Left lung (tissue), 14 donors: ENCODE data around the gene DGAT2L6. TPM values are rescaled to one million over a fixed set of nuclear protein-coding genes. Genes with fewer than 3 reads are reported as not detected.

Experiments used
- ATAC-seq: fragments of 200-7000 bp; cut with Tn5 transposase; one replicate; pipeline ENCODE4 v1.9.1; 2020; ENCODE audit warnings: moderate library complexity
- DNase-seq, 4 donors: peaks; one replicate each; pipeline ENCODE4 v3.0.0-alpha.2; 2013 to 2020
- H3K27ac ChIP-seq, 2 donors: fragments of 200-600 bp; sonication (generic) in 1 of 2; one replicate each; pipeline versions ENCODE4 v1.5.0 to v1.8.0; 2020 to 2021
- H3K27me3 ChIP-seq, 2 donors: fragments of 200-600 bp; sonication (generic) in 1 of 2; one replicate each; pipeline versions ENCODE4 v1.5.0 to v1.8.0; 2020 to 2021
- H3K36me3 ChIP-seq, 2 donors: fragments of 200-600 bp; sonication (generic) in 1 of 2; one replicate each; pipeline versions ENCODE4 v1.5.0 to v1.8.0; 2020 to 2021
- H3K4me1 ChIP-seq, 2 donors: fragments of 200-600 bp; one replicate each; pipeline ENCODE4 v1.8.0; 2021
- H3K4me3 ChIP-seq, 2 donors: fragments of 200-600 bp; sonication (generic) in 1 of 2; one replicate each; pipeline versions ENCODE4 v1.5.0 to v1.8.0; 2020 to 2021; ENCODE audit warnings: mild to moderate bottlenecking in 1 of 2
- H3K9me3 ChIP-seq, 2 donors: fragments of 200-600 bp; sonication (generic) in 1 of 2; one replicate each; pipeline versions ENCODE4 v1.5.0 to v1.8.0; 2020 to 2021
- CTCF ChIP-seq, 2 donors: fragments of 200-600 bp; sonication (generic) in 1 of 2; IDR thresholded peaks; one replicate each; pipeline versions ENCODE4 v1.5.0 to v1.8.0; 2021; ENCODE audit warnings: antibody characterized with exemption in 2 of 2
- intact Hi-C, 2 donors: fragments of 100-400 bp; cut with DNase I; formaldehyde crosslinking; loops; one replicate each; pipeline versions ENCODE4 v1.11.2 to v1.14.2; 2022
- long read RNA-seq, 12 donors: library from polyadenylated mRNA in 2 of 12; unstranded in 2 of 12; transcript quantifications; one replicate each; pipeline ENCODE4 v2.0.0 and lab custom pipeline, GENCODE V29; 2019 to 2026
- polyA plus RNA-seq, 6 donors: library from polyadenylated mRNA; unstranded; fragments of 120-200 nt; gene quantifications; one replicate each; pipeline ENCODE4 v1.2.1, GENCODE V29; 2013; ENCODE audit not compliant: insufficient read length in 6 of 6
- total RNA-seq, 2 donors: library from RNA; stranded (reverse); fragmentation: NEBNext Ultra II Directional; extraction: Animal tissue kit (Norgen Biotek cat#: 25700); gene quantifications; one replicate each; pipeline ENCODE4 v1.2.1, GENCODE V29; 2021
- donor health status: DM: no; HTN: yes; CAD: no.
- donor health status: DM: no; HTN: no; CAD: no.

Gene DGAT2L6
- total RNA-seq (not detected), polyA plus RNA-seq (not detected)
- long read RNA-seq, donor 1, result 0 reads
- long read RNA-seq, donor 2, partial matches to known transcripts, result 32 of 95 reads
- long read RNA-seq, donor 2, other reads (novel, unspliced or antisense), result 63 of 95 reads
- long read RNA-seq, donor 3, result 0 reads
- long read RNA-seq, donor 4, result 0 reads
- long read RNA-seq, donor 5, result 0 reads
- long read RNA-seq, donor 6, result 0 reads
- long read RNA-seq, donor 7, result 0 reads
- long read RNA-seq, donor 8, result 0 reads
- long read RNA-seq, donor 9, result 0 reads
- long read RNA-seq, donor 10, result 0 reads
- long read RNA-seq, donor 11, result 0 reads
- long read RNA-seq, donor 12, result 0 reads

- ATAC-seq, result no peak
- no peak for DNase-seq
- Histone ChIP-seq H3K36me3 (no peaks in the 10 kb centered on the region), H3K4me1 (no peaks in the 10 kb centered on the region), H3K27me3 (no peaks in the 10 kb centered on the region), H3K4me3 (no peak within 1 kb of the TSS), H3K9me3 (no peaks in the 10 kb centered on the region), H3K27ac (no peak within 1 kb of the TSS)
- no peak for TF ChIP-seq CTCF (IDR thresholded peaks at IDR 0.05)
- intact Hi-C loops, result no loop called here
These were observed at the start of gene DGAT2L6 for GRCh38 chrX:70176938-70177533. DGAT2L6 (plus strand) TSS chrX:70177483; CDS start chrX:70177583, 100 bp downstream.

GRCh38 chrX:70128071-70128470 is 49.2 kb upstream of the DGAT2L6 start:
- DNase-seq (no peak), ATAC-seq (no peak)
- no peak overlapping the region for H3K4me3 ChIP-seq
- H3K9me3 ChIP-seq, result no peaks in the 10 kb centered on the region
- H3K27me3 ChIP-seq, result no peaks in the 10 kb centered on the region
- H3K27ac ChIP-seq, result no peak overlapping the region
- TF ChIP-seq CTCF (IDR thresholded peaks at IDR 0.05), result no peak
- no peaks in the 10 kb centered on the region for H3K36me3 ChIP-seq
- H3K4me1 ChIP-seq, result no peaks in the 10 kb centered on the region
- intact Hi-C loops, result no loop called here

GRCh38 chrX:70129816-70130215 is 47.5 kb upstream of the DGAT2L6 start:
- H3K9me3 ChIP-seq, result no peaks in the 10 kb centered on the region
- ATAC-seq (no peak), DNase-seq (no peak)
- no peaks in the 10 kb centered on the region for H3K27me3 ChIP-seq
- no peak overlapping the region for H3K27ac ChIP-seq
- TF ChIP-seq CTCF (IDR thresholded peaks at IDR 0.05), result no peak
- H3K4me1 ChIP-seq, result peaks cover 0 to 5% of the 10 kb centered on the region in 2 donors
- intact Hi-C loops, result no loop called here
- H3K4me3 ChIP-seq, result no peak overlapping the region
- no peaks in the 10 kb centered on the region for H3K36me3 ChIP-seq

- TF ChIP-seq CTCF (IDR thresholded peaks at IDR 0.05), result no peak
- peak overlapping the region in 1 of 2 donors; percentile 89 for H3K27ac ChIP-seq
- intact Hi-C loops, result no loop called here
- DNase-seq, result no peak
- peaks cover 0 to 12% of the 10 kb centered on the region in 2 donors for H3K4me1 ChIP-seq
- H3K36me3 ChIP-seq, result peaks cover 0 to 3% of the 10 kb centered on the region in 2 donors
- no peaks in the 10 kb centered on the region for H3K27me3 ChIP-seq
- no peak for ATAC-seq
- H3K9me3 ChIP-seq, result no peaks in the 10 kb centered on the region
- no peak overlapping the region for H3K4me3 ChIP-seq
These were observed 45.1 kb upstream of the DGAT2L6 start for GRCh38 chrX:70132224-70132623.

- Histone ChIP-seq H3K9me3 (no peaks in the 10 kb centered on the region), H3K4me3 (peak overlapping the region; percentile 38 to 65), H3K27ac (peak overlapping the region; percentile 45 to 89), H3K36me3 (peaks cover 0 to 3% of the 10 kb centered on the region in 2 donors), H3K27me3 (no peaks in the 10 kb centered on the region), H3K4me1 (peaks cover 0 to 12% of the 10 kb centered on the region in 2 donors)
- TF ChIP-seq CTCF (IDR thresholded peaks at IDR 0.05), result no peak
- DNase-seq (no peak), ATAC-seq (no peak)
- intact Hi-C loops, result no loop called here
These were observed 44.4 kb upstream of the DGAT2L6 start for GRCh38 chrX:70132877-70133302.
